Dedifferentiated amniotic fluid mesenchymal stem cell (primary cell): ENCODE results near the gene GRIA1.
A peak's percentile ranks its signal among the peaks of the same experiment; 100 is the strongest.

ENCODE experiments used
- DNase-seq: peaks from one replicate; pipeline ENCODE4 v3.0.0-alpha.2; 2016; ENCODE audit errors: extremely low spot score

Gene GRIA1

GRCh38 chr5:153658606-153659005, 168.1 kb downstream of the GRIA1 start:
- DNase-seq: no peak

- peak; percentile 16 for DNase-seq
These were observed 168.7 kb downstream of the GRIA1 start for GRCh38 chr5:153659039-153659736.

GRCh38 chr5:153660919-153661318, 170.4 kb downstream of the GRIA1 start:
- no peak for DNase-seq

GRCh38 chr5:153661897-153662296, 171.4 kb downstream of the GRIA1 start:
- DNase-seq: no peak

- no peak for DNase-seq
These were observed 179.6 kb downstream of the GRIA1 start for GRCh38 chr5:153670101-153670500.

GRCh38 chr5:153671653-153672346, 181.3 kb downstream of the GRIA1 start:
- DNase-seq: no peak

GRCh38 chr5:153672347-153673090, 182.0 kb downstream of the GRIA1 start:
- DNase-seq: no peak

GRCh38 chr5:153674356-153674755, 183.9 kb downstream of the GRIA1 start:
- no peak for DNase-seq

GRCh38 chr5:153676406-153676805, 185.9 kb downstream of the GRIA1 start:
- DNase-seq: no peak

- no peak for DNase-seq
These were observed 186.4 kb downstream of the GRIA1 start for GRCh38 chr5:153676821-153677220.

- DNase-seq: no peak
These were observed 188.3 kb downstream of the GRIA1 start for GRCh38 chr5:153678617-153679329.

GRCh38 chr5:153690236-153690635, 199.8 kb downstream of the GRIA1 start:
- DNase-seq: no peak

- no peak for DNase-seq
These were observed 205.8 kb downstream of the GRIA1 start for GRCh38 chr5:153696256-153696655.

GRCh38 chr5:153699035-153699434, 208.6 kb downstream of the GRIA1 start:
- no peak for DNase-seq

GRCh38 chr5:153700940-153701339, 210.5 kb downstream of the GRIA1 start:
- no peak for DNase-seq

- DNase-seq: no peak
These were observed 211.8 kb downstream of the GRIA1 start for GRCh38 chr5:153702265-153702664.

GRCh38 chr5:153704110-153704509, 213.6 kb downstream of the GRIA1 start:
- no peak for DNase-seq

- DNase-seq: no peak
These were observed 217.2 kb downstream of the GRIA1 start for GRCh38 chr5:153707626-153708025.

- no peak for DNase-seq
These were observed 221.3 kb downstream of the GRIA1 start for GRCh38 chr5:153711755-153712154.

- DNase-seq: no peak
These were observed 222.5 kb downstream of the GRIA1 start for GRCh38 chr5:153712946-153713345.

- no peak for DNase-seq
These were observed 223.5 kb downstream of the GRIA1 start for GRCh38 chr5:153713943-153714342.

GRCh38 chr5:153714798-153715197, 224.3 kb downstream of the GRIA1 start:
- no peak for DNase-seq
